ENCODE measurements around the gene DNAL1.

DNAL1 gene, protein sequence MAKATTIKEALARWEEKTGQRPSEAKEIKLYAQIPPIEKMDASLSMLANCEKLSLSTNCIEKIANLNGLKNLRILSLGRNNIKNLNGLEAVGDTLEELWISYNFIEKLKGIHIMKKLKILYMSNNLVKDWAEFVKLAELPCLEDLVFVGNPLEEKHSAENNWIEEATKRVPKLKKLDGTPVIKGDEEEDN

DNA sequence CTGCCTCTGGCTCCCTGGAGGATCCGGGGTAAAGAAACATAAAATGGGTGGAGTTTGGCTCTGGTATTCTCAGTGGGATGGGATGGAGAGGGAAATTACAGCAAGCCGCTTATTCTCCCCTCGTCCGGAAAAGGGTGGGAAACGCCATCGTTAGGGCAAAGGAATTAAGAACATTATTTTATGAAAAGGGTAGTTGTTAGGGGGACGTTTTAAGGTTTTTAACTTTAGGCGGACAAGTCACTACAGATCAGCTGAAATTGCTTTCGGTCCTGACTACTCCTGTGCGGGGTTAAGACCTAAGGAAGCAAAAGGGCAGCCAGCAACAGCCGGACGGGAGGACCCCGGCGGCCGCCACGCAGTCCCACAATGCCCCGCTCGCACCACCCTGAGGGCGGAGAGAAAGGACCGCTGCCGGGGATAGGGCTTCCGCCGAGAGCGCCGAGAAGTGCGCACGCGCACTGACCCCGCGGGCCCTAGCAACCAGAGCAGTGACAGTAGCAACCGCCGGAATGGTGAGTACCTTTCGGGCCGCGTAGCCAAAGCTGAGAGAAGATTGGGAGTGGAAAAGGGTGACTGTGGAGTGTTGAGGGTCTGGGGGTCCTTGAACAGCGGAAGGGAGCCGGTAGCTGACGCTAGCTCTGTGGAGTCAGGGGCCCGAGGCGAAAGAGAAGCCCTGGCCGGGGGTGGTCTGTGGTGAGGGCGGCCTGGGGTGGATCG, at the start of gene DNAL1:
Gene DNAL1 (plus strand): TSS at position 456 of the 717 bp plus-strand sequence. CDS start 54 bp downstream, at position 510.
- H3K4me1 ChIP-seq (ENCODE audit: insufficient read depth, low read length, poor library complexity, severe bottlenecking), result peaks cover 17% of the 10 kb centered on the region
- H4K20me1 ChIP-seq (ENCODE audit: insufficient read depth, low read length, poor library complexity, severe bottlenecking), result no peaks in the 10 kb centered on the region
- peak within 1 kb of the TSS; percentile 86 for H3K4me2 ChIP-seq (ENCODE audit: low read depth, low read length, poor library complexity, severe bottlenecking)
- H3K36me3 ChIP-seq (ENCODE audit: insufficient read depth, low read length), result no peaks in the 10 kb centered on the region
- no peaks in the 10 kb centered on the region for H3K27me3 ChIP-seq (ENCODE audit: insufficient read depth, low read length, poor library complexity, severe bottlenecking)
- H3K9ac ChIP-seq (ENCODE audit: low read depth, low read length, poor library complexity, severe bottlenecking), result peak within 1 kb of the TSS; percentile 85
- no peaks in the 10 kb centered on the region for H3K9me3 ChIP-seq (ENCODE audit: insufficient read depth, low read depth, low read length)
- no peaks in the 10 kb centered on the region for H3K9me2 ChIP-seq (replicated peaks; ENCODE audit: low read depth, low read length)
- H3K79me2 ChIP-seq (ENCODE audit: insufficient read depth, low read length), result no peaks in the 10 kb centered on the region
- H2AFZ ChIP-seq (ENCODE audit: low read length), result peak within 1 kb of the TSS; percentile 91
- H3K4me3 ChIP-seq (ENCODE audit: low read length, poor library complexity, severe bottlenecking), result peak within 1 kb of the TSS; percentile 96
- H3F3A ChIP-seq (ENCODE audit: low read depth), result no peaks in the 10 kb centered on the region
- TF ChIP-seq EZH2phosphoT487 (IDR thresholded peaks at IDR 0.05; ENCODE audit: borderline replicate concordance), result no peak
- TF ChIP-seq, protein P1, sequence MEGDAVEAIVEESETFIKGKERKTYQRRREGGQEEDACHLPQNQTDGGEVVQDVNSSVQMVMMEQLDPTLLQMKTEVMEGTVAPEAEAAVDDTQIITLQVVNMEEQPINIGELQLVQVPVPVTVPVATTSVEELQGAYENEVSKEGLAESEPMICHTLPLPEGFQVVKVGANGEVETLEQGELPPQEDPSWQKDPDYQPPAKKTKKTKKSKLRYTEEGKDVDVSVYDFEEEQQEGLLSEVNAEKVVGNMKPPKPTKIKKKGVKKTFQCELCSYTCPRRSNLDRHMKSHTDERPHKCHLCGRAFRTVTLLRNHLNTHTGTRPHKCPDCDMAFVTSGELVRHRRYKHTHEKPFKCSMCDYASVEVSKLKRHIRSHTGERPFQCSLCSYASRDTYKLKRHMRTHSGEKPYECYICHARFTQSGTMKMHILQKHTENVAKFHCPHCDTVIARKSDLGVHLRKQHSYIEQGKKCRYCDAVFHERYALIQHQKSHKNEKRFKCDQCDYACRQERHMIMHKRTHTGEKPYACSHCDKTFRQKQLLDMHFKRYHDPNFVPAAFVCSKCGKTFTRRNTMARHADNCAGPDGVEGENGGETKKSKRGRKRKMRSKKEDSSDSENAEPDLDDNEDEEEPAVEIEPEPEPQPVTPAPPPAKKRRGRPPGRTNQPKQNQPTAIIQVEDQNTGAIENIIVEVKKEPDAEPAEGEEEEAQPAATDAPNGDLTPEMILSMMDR (conservative IDR thresholded peaks at IDR 0.05; ENCODE audit: low read length), result no peak

DNA sequence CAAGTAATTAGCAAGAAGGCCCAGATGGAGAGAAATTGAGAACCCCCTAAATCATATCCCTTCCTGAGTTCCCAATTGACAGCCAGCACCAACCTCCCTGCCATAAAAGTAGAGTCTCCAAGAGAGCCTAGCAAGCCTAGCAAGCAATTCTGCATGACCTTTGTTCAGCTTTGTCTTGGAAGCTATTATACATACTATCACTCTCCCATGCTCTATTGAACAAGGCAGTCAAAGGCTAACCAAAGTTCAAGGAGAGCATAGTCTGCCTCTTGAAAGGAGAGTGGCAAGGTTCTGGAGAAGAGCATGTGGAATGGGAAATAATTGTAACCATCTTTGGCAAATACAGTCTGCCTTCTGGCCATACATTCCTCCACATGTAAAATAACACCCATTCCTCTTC, 45.3 kb upstream of the DNAL1 start:
- no peak overlapping the region for H2AFZ ChIP-seq (ENCODE audit: low read length)
- no peaks in the 10 kb centered on the region for H3F3A ChIP-seq (ENCODE audit: low read depth)
- H3K9me3 ChIP-seq (ENCODE audit: insufficient read depth, low read depth, low read length), result no peaks in the 10 kb centered on the region
- no peaks in the 10 kb centered on the region for H3K4me1 ChIP-seq (ENCODE audit: insufficient read depth, low read length, poor library complexity, severe bottlenecking)
- TF ChIP-seq, protein P1 (conservative IDR thresholded peaks at IDR 0.05; ENCODE audit: low read length), result no peak
- no peak for TF ChIP-seq EZH2phosphoT487 (IDR thresholded peaks at IDR 0.05; ENCODE audit: borderline replicate concordance)
- no peak overlapping the region for H3K4me3 ChIP-seq (ENCODE audit: low read length, poor library complexity, severe bottlenecking)
- no peaks in the 10 kb centered on the region for H3K9me2 ChIP-seq (replicated peaks; ENCODE audit: low read depth, low read length)
- no peaks in the 10 kb centered on the region for H3K36me3 ChIP-seq (ENCODE audit: insufficient read depth, low read length)
- H3K9ac ChIP-seq (ENCODE audit: low read depth, low read length, poor library complexity, severe bottlenecking), result no peak overlapping the region
- H3K27me3 ChIP-seq (ENCODE audit: insufficient read depth, low read length, poor library complexity, severe bottlenecking), result no peaks in the 10 kb centered on the region
- no peaks in the 10 kb centered on the region for H4K20me1 ChIP-seq (ENCODE audit: insufficient read depth, low read length, poor library complexity, severe bottlenecking)
- no peaks in the 10 kb centered on the region for H3K79me2 ChIP-seq (ENCODE audit: insufficient read depth, low read length)
- no peak overlapping the region for H3K4me2 ChIP-seq (ENCODE audit: low read depth, low read length, poor library complexity, severe bottlenecking)

DNA sequence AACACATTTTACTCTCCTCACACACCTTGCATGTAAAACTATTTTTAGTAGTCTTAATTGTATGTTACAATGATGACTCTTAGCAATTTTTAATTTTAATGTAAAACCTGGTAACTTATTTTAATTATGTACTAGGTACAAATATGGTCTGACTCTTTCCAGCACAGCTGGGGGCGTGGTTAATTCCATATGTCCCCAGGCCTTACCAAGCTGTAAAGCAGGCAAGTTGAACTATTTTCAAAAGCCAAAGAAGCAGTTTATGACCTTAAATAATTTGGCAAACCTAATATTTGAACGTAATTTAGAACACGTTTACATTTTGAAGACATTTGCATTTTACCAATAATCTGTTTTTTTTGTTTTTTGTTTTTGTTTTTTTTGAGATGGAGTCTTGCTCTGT, 41.8 kb upstream of the DNAL1 start:
- no peak overlapping the region for H3K9ac ChIP-seq (ENCODE audit: low read depth, low read length, poor library complexity, severe bottlenecking)
- H3K27me3 ChIP-seq (ENCODE audit: insufficient read depth, low read length, poor library complexity, severe bottlenecking), result no peaks in the 10 kb centered on the region
- H2AFZ ChIP-seq (ENCODE audit: low read length), result no peak overlapping the region
- no peaks in the 10 kb centered on the region for H3K9me3 ChIP-seq (ENCODE audit: insufficient read depth, low read depth, low read length)
- no peak overlapping the region for H3K4me3 ChIP-seq (ENCODE audit: low read length, poor library complexity, severe bottlenecking)
- no peaks in the 10 kb centered on the region for H3K36me3 ChIP-seq (ENCODE audit: insufficient read depth, low read length)
- no peaks in the 10 kb centered on the region for H3K79me2 ChIP-seq (ENCODE audit: insufficient read depth, low read length)
- no peaks in the 10 kb centered on the region for H3K9me2 ChIP-seq (replicated peaks; ENCODE audit: low read depth, low read length)
- H3F3A ChIP-seq (ENCODE audit: low read depth), result no peaks in the 10 kb centered on the region
- no peaks in the 10 kb centered on the region for H4K20me1 ChIP-seq (ENCODE audit: insufficient read depth, low read length, poor library complexity, severe bottlenecking)
- no peak for TF ChIP-seq EZH2phosphoT487 (IDR thresholded peaks at IDR 0.05; ENCODE audit: borderline replicate concordance)
- TF ChIP-seq, protein P1 (conservative IDR thresholded peaks at IDR 0.05; ENCODE audit: low read length), result no peak
- H3K4me2 ChIP-seq (ENCODE audit: low read depth, low read length, poor library complexity, severe bottlenecking), result no peak overlapping the region
- H3K4me1 ChIP-seq (ENCODE audit: insufficient read depth, low read length, poor library complexity, severe bottlenecking), result no peaks in the 10 kb centered on the region
